ENCODE measurements around the gene TOP3B.

Gene TOP3B

GRCh38 chr22:21964234-21964633 lies 18.4 kb downstream of the TOP3B start:
- H4K20me1 ChIP-seq, result peaks cover 9% of the 10 kb centered on the region; the same call in 1 of the 2 replicates
- H3K9me3 ChIP-seq, result no peaks in the 10 kb centered on the region
- H3K27me3 ChIP-seq, result no peaks in the 10 kb centered on the region
- H3K36me3 ChIP-seq, result peaks cover 100% of the 10 kb centered on the region
- no peak overlapping the region for H3K9ac ChIP-seq
- H3K27ac ChIP-seq, result no peak overlapping the region
- H3K4me1 ChIP-seq, result no peaks in the 10 kb centered on the region
- H3K4me3 ChIP-seq, result no peak overlapping the region
- no peak overlapping the region for H3K4me2 ChIP-seq
- TF ChIP-seq Cebpa-rat (IDR thresholded peaks at IDR 0.05), result no peak

DNA sequence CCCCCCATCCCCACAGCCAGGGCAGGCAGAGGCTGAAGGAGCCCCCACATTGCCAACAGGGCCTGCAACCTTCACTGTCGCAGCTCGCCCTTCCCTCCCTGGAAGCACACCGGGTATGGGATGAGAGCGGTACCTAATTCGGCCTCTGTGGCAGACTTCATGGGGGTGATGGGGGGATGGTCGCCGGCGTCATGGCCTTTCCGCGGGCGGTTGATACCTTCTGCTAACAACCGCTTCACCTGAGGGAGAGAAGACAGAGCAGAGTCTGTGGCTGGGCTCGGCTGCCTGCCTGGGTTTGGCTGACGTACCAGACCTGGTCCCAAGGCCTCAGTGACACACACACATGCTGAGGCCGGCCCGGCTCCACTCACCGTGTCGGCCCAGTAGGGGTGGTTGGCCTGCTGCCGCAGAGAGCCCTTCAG lies 18.8 kb downstream of the TOP3B start:
- no peak for TF ChIP-seq Cebpa-rat (IDR thresholded peaks at IDR 0.05)

GRCh38 chr22:21963286-21963685 lies 19.3 kb downstream of the TOP3B start:
- H3K27ac ChIP-seq, result no peak overlapping the region
- no peaks in the 10 kb centered on the region for H3K27me3 ChIP-seq
- H3K4me3 ChIP-seq, result no peak overlapping the region
- H3K9ac ChIP-seq, result no peak overlapping the region
- H3K36me3 ChIP-seq, result peaks cover 100% of the 10 kb centered on the region
- H3K4me1 ChIP-seq, result no peaks in the 10 kb centered on the region
- H4K20me1 ChIP-seq, result peaks cover 9% of the 10 kb centered on the region; the same call in 1 of the 2 replicates
- H3K9me3 ChIP-seq, result no peaks in the 10 kb centered on the region
- H3K4me2 ChIP-seq, result no peak overlapping the region
- no peak for TF ChIP-seq Cebpa-rat (IDR thresholded peaks at IDR 0.05)

More for the DNA sequence above, 18.8 kb downstream of the TOP3B start:
- H3K9ac ChIP-seq, result no peak overlapping the region
- peaks cover 100% of the 10 kb centered on the region for H3K36me3 ChIP-seq
- H4K20me1 ChIP-seq, result peaks cover 9% of the 10 kb centered on the region; the same call in 1 of the 2 replicates
- no peak overlapping the region for H3K4me2 ChIP-seq
- no peaks in the 10 kb centered on the region for H3K4me1 ChIP-seq
- H3K4me3 ChIP-seq, result no peak overlapping the region
- H3K27me3 ChIP-seq, result no peaks in the 10 kb centered on the region
- no peak overlapping the region for H3K27ac ChIP-seq
- no peaks in the 10 kb centered on the region for H3K9me3 ChIP-seq

DNA sequence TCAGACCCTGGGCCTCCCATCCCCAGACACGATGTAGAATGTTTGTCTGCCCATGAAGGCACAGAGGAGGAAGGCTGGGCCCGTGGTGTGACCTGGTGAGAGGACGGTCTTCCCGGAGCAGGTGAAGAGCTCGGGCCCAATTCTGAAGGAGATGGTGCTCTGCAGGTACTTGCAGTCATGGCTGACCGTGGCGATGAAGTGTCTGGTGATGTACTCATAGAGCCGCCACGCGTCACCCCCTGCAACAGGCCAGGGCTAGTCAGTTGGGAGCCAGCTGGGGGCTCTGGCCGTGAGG lies 20.0 kb downstream of the TOP3B start:
- Histone ChIP-seq H3K4me2 (no peak overlapping the region), H3K36me3 (peaks cover 100% of the 10 kb centered on the region), H4K20me1 (peaks cover 9% of the 10 kb centered on the region; the same call in 1 of the 2 replicates), H3K27ac (no peak overlapping the region), H3K4me1 (no peaks in the 10 kb centered on the region), H3K9ac (no peak overlapping the region), H3K27me3 (no peaks in the 10 kb centered on the region), H3K9me3 (no peaks in the 10 kb centered on the region), H3K4me3 (no peak overlapping the region)
- TF ChIP-seq Cebpa-rat (IDR thresholded peaks at IDR 0.05), result no peak

DNA sequence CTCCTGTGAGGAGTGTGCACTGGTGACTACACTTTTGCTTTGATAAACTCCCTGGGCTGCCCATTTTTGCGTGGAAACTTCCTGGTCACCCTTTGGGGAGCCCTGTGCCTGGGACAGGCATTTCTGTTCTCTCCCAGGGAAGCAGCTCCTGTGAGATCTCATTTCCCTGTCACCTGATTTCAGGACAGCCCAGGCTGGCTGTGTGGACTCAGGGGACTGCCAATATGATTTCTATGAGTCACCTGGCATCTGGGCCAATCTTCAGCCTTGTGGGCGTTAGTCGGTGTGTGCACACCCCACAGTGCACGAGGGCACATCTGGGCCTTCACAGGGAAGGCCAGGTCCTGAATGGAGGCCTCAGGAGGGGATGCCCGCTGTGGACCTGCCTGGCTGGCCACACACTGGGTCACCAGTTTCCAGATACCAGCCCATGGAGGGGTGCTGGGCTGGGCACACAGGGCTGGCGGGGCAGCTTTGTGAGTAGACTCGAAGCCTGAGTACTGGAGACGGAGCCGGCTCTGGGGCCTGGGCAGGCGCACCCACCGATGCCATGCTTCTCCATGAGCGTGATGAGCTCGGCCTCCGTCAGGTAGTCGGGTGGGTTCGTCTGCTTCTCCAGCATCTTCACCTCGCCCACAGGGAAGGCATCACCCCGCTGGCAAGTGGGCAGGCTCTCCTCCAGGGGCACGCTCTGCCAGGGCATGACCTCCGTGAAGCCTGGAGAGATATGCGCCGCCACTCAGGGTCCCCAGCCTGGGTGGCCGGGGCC lies 20.5 kb downstream of the TOP3B start:
- H3K9ac ChIP-seq, result no peak overlapping the region

DNA sequence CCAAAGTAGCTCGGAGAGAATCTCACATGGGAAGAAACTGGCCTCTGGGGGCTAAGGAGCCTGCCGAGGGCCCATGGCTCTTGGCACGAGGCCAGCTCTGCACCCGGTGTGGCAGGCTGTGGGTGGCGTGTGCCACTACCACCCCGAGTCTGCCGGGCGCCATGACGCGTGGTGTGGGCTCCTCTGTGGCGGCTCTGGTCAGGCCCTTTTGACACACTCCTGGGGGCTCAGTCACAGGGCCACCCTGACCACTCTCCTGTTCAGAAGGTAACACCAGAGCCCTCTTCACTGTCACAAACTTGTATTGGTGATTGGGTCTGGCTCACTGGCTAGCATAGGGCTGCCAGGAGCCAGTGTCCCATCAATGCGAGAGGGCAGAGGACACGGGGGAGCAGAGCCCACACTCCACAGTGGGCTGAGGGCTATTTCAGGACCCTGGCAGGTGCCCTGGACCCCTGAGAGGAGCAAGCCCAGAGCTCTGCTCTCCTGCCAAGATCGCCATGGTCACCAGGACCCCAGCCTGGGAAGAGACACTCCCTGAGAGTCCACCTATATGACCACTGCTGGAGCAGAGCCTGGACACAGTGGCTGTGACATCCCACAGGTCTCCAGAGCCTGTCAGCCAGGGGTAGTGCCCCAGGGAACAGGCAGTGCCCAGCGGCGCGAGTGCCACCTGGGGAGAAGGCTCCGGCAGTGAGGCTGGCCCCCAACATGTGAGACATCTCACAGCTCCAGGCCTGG lies 21.3 kb downstream of the TOP3B start:
- H4K20me1 ChIP-seq, result peaks cover 9% of the 10 kb centered on the region; the same call in 1 of the 2 replicates

More for the DNA sequence above, 20.5 kb downstream of the TOP3B start:
- H4K20me1 ChIP-seq, result peaks cover 9% of the 10 kb centered on the region; the same call in 1 of the 2 replicates
- peaks cover 95% of the 10 kb centered on the region for H3K36me3 ChIP-seq
- H3K4me1 ChIP-seq, result no peaks in the 10 kb centered on the region
- H3K4me3 ChIP-seq, result no peak overlapping the region
- H3K27me3 ChIP-seq, result no peaks in the 10 kb centered on the region
- H3K9me3 ChIP-seq, result no peaks in the 10 kb centered on the region
- no peak for TF ChIP-seq Cebpa-rat (IDR thresholded peaks at IDR 0.05)
- no peak overlapping the region for H3K27ac ChIP-seq
- no peak overlapping the region for H3K4me2 ChIP-seq

DNA sequence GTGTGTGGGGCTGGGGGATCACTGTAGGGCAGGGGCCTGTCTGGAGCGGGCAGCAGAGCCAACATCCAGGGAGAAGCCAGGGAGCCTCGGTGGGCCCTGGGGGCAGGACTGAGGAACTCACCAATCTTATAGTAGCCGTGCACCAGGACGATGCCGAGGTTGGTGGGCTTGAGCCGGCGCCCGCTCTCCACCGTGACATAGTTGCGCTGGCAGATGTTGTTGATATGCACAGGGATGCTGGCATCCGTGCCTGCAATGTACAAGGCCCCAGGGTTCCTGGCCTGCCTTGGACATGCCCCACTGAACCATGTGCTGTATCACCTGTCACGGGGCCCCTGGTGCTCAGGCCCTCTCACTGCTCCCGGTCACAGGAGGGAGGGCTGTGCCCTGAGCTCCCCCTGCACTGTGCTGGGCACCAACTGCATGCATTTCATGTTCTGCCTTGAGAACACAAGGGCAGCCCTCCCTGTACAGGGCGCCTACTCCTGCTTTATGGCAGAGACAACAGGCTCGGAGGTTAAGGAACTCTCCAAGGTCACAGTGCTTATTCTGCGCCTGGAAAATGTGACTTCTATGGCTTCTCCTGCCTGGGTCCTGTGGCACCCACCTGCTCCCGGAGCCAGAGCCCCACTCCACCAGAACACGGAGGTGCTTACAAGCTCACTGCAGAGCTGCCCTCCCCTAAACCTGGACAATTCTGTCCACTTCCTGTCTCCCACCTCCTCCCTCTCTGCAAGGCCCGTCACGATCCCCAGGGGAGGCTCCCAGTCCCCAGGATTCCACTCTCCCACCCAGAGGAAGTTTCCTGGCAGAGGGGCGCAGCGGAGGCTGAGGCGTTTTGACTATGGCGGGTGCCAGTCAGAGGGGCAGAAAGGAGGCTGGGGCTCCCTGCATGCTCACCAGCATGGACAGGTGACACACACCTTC lies 22.1 kb downstream of the TOP3B start:
- no peak overlapping the region for H3K4me3 ChIP-seq
- H3K4me1 ChIP-seq, result no peaks in the 10 kb centered on the region
- no peak for TF ChIP-seq Cebpa-rat (IDR thresholded peaks at IDR 0.05)
- H3K36me3 ChIP-seq, result peaks cover 79% of the 10 kb centered on the region
- H3K9me3 ChIP-seq, result no peaks in the 10 kb centered on the region
- no peak overlapping the region for H3K27ac ChIP-seq
- H3K27me3 ChIP-seq, result no peaks in the 10 kb centered on the region
- no peak overlapping the region for H3K4me2 ChIP-seq
- H3K9ac ChIP-seq, result peak overlapping the region; percentile 29; the same call in 1 of the 2 replicates
- H4K20me1 ChIP-seq, result peaks cover 9% of the 10 kb centered on the region; the same call in 1 of the 2 replicates

More for the DNA sequence above, 21.3 kb downstream of the TOP3B start:
- H3K4me1 ChIP-seq, result no peaks in the 10 kb centered on the region
- H3K27me3 ChIP-seq, result no peaks in the 10 kb centered on the region
- no peak overlapping the region for H3K27ac ChIP-seq
- TF ChIP-seq Cebpa-rat (IDR thresholded peaks at IDR 0.05), result no peak
- H3K9ac ChIP-seq, result no peak overlapping the region
- H3K36me3 ChIP-seq, result peaks cover 87% of the 10 kb centered on the region
- H3K4me2 ChIP-seq, result no peak overlapping the region
- no peaks in the 10 kb centered on the region for H3K9me3 ChIP-seq
- no peak overlapping the region for H3K4me3 ChIP-seq

- Histone ChIP-seq H3K36me3 (peaks cover 69% of the 10 kb centered on the region), H3K4me3 (no peak overlapping the region), H4K20me1 (peaks cover 9% of the 10 kb centered on the region; the same call in 1 of the 2 replicates), H3K27ac (no peak overlapping the region), H3K27me3 (no peaks in the 10 kb centered on the region), H3K9me3 (no peaks in the 10 kb centered on the region), H3K4me1 (no peaks in the 10 kb centered on the region), H3K9ac (peak overlapping the region; percentile 29; the same call in 1 of the 2 replicates), H3K4me2 (no peak overlapping the region)
- TF ChIP-seq Cebpa-rat (IDR thresholded peaks at IDR 0.05), result no peak
Measured at GRCh38 chr22:21959274-21960074, 23.1 kb downstream of the TOP3B start.
